ENCODE results near the gene GOSR2.
"Not testable (repeated sequence)": the region's sequence is repeated elsewhere in the genome, so short reads cannot be mapped to it uniquely, and the experiment has no call there.

The GOSR2 gene

DNA sequence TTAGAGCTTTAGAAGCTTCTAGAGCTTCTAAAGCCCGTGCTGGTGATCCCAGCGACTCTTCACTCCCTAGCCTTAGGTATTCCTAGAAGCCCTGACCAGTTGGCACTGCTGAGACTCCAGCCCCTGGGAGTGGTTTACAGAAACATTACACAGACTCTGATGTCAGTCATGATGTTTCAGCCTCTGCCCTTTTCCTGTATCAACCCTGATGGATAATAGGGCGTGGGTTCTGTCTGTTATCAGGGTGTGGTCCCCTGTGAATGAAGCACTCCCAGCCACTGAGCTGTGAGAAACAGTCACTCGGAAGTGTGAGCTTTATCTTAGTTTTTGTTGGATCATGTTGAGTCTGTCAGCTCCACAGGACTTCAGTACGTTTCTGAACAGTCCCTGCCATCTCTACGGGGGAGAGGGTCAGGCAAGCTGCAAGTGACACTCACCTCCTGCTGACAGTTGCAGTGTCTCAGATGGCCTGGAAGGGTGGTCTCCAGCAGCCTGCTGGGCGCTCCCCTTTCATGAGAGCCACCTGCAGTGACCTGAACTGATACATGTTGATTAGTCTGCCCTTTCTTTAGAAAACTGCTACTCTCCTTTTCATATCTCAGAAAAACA, 12.8 kb downstream of the GOSR2 start:
- no peak for ATAC-seq

DNA sequence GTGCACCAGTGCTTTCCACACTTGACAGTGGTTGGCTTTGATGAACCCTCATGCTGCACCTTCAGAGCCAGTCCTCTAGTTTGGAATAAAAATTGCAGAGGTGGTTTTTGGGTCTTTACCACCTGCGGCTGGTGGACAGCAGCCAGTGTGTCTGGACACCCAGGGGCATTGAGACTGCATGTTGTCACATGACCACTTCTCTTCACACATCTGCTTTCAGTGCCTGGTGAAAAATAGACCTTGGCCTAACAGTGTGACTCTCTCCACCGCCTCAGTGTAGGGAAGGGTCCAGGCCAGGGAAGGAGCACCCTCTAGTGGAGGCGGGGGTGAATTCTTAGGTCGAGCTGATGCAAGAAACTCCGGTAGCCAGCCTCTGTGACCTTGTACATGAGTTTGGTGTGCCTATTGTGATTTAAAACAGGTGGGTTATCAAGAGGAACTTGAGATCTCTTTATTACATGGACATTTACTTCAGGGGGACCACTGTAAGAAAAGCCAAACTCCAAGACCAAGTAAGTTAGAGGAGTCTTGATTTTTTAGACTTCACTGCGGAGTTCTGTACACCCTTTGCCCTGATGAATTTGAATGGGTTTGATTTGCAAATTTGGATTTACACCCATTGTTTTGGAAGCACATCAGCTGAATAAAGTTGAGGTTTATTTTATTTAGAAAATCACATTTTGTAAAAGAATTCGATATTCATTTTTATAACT, 17.9 kb downstream of the GOSR2 start:
- peak; percentile 79 to 86 for ATAC-seq

DNA sequence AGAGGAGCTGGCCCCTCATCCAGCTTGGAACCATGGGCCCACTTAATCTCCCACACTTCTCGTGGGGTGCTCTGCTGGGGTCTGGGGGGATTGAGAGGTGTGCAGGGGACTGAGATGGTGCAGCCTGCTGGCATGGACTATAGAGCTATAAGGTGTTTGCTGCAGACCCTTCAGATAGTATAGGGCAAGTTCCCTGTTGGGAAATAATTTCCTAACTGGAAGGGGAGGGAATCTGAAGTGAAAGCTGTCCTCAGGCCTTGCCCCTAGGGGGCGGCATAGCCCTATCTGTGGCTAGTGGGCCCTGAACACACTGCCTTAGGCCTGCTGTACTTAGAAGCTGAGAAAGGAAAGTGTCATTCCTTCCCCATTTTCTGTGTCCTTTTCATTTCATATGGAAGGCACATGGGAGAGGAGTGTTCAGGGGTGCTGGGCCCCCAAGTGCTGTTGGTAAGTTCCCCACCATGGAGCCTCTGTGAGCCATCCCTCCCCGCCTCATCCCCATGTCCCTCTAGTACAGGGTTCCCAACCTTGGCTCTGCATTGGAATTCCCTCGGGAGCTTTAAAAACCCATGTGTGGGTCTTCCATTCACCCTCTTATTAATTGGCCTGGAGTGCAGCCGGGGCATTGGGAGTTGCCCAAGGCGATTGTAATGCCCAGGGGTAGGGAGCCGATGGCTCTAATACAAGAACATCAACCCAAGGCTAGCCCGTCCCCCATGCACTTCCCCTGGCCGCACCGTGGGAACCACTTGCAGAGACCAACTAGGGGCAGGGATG, 19.7 kb downstream of the GOSR2 start:
- ATAC-seq = peak in 1 of 2 donors; percentile 53

DNA sequence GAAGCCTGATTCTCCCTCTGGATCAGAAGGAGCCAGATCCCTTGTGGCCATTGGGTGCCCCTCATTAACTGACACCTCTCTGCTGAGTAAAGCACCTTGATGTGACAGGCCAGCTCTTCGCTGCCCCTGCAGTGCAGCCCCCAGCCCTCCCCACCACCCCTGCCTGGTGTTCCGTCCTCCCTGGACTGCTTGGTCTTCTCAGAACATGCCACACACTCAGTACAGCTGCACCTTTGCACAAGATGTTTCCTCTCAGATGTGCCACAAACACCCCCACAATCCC, 20.2 kb downstream of the GOSR2 start:
- ATAC-seq = no peak

DNA sequence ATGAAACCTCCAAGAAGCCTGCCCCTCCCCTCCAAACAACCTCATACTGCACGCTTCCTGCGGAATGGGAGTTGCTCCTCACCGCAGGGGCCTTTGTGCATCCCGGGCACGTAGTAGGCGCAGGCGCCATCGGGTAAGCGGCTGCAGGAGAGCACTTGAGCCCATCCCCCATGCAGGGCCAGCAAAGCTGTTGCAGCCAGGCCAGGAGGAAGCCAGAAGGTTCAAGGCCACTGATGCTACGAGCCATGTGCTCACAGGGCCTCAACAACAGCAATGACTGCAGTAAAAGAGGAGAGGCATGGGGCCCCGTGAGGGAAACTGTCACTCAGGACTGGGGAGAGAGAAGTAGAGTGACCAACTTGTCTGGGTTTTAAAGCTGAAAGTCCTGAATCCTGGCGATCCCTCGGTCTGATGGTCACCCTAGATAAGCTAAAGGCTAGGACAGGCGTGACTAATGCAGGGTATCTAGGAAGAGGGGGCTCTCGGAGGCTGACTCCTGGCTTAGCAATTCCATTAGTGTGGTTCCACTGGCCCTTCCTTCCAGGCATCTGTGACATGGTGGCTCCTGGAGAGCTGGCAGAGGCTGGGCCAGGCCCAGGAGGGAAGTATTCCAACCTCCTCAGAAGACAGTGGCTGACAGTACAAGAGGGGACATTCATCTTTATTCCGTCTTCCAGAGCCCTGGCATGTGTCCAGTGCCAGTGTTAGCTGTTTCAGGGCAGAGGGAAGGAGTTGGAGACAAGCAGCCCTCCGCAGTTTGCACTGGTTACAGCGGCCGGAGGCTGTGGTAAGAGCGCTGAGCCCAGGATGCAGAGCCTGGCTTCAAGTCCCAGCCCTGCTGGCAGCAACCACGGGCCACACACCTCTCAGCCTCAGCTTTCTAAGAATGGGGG, 20.8 kb downstream of the GOSR2 start:
- ATAC-seq = no peak

DNA sequence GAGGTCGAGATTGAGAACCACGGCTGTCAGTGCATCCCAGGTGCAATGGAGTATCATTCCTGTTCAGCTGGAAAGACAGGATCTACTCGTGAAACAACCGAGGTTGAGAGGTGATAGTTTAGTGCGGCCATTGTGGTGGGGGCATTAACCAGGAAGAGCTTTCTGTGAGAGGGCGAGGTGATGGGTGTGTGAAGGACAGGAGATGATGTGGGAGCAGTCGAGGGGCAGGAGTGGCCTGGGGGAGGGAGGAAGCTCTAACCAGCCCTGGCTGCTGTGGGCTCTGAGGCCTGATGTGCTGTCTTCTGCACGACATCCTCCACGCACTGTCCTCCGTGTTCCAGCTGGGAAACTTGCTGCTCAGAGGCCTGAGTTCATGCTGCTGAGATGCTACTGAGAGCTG, 22.0 kb downstream of the GOSR2 start:
- ATAC-seq = no peak

DNA sequence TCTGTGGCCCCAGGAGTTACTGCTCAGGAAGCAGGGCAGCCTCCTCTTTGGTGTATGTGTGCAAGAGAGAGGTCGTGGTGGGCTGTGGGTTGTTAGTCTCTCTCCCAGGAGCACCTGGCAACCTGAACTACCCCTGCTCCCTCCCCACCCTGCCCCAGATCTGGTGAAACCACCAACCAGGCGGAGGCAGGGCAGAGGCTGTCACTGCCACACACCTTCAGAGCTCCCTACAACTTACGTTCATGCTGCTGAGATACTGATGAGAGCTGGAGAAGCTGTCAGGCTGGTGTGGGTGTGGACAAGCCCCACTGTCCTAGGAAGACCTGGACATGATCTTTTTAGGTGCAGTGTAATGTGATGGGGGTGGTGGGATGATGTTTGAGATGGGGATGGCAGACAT, 24.3 kb downstream of the GOSR2 start:
- ATAC-seq = no peak

DNA sequence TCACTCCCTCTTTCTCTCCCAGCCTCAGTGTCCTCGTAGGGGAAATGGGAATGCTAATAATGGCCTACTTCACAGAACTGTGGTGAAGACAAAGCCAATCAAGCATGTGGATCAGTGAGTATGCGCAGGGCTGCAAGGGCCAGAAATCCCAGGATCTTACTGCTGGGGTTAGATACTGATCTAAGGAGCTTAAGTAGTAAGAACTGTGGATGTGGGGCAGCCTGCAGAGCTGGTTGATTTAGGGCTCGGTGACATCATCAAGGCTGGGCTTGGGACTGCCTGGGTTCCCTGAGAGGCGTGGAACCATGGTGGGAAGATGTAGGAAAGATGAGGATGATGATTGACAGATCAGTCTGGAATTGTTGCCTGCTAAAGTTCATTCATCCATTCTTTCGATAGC, 25.6 kb downstream of the GOSR2 start:
- no peak for ATAC-seq

DNA sequence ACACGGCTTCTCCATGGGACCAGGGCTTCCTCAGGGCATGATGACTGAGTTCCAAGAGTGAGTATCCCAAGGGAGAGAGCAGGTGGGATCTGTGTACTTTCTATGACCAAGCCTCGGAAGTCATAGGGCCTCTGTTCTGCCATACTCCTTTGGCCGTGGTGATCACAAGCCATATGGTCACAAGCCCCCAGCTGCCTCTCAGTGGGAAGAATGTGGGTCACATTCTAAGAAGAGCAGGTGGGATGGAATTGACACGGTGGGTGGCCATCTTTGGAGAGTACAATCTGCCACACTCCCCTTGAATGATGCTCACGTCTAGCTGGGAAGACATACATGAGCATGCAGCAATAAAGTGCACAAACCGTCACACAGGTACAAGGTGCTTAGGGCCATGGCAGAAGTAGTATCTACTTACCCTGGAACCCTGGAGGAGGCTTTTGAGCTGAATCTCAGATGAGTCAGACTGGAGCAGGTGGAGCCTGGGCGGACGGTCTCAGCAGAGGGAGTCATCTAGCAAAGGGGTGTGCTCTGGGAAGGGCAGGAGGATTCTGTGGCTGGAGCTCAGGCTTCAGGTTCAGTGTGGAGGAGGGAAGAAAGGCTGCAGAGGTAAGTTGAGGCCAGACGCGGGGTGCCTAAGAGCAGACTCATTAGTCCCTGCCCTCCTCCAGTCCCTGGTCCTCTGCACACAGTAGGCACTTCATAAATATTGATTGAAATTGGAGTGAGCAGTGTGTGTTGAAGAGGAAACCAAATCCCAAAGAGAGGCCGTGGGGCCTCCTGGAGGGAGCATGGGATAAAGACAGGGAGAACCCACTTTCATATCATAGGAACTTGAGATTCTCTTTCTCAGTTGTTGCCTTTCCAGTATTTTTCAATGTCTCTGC, 26.6 kb downstream of the GOSR2 start:
- no peak for ATAC-seq

DNA sequence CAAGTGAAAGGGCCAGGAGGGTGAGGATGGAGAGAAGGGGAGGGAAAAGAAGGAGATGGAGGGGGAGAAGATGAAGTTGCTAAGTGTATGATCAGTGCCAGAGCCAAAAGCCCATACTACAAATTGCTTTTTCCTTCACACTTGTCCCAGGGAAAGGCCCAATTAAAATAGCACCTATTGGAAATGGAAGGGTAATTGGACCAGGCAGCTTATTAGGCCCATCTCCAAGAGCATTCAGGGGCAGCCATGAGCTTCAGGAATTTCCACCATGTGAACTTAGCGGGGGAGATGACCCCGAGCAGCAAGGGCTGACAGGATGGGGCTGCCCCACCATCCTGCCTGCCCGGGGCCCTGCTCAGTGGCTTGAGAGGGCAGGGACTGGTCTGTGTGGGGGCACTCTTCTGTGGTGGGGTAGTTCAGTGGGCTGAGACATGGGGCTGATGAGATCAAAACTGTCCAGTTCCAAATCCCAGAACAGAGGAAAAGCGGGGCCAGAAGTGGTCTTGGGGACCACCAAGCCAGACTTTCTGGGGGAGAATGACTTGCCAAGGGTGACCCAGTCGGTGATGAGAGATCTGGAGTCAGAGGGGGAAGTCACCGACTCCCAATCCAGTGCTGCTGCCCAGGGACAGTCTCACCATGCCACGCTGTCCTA, 27.5 kb downstream of the GOSR2 start:
- ATAC-seq = no peak

DNA sequence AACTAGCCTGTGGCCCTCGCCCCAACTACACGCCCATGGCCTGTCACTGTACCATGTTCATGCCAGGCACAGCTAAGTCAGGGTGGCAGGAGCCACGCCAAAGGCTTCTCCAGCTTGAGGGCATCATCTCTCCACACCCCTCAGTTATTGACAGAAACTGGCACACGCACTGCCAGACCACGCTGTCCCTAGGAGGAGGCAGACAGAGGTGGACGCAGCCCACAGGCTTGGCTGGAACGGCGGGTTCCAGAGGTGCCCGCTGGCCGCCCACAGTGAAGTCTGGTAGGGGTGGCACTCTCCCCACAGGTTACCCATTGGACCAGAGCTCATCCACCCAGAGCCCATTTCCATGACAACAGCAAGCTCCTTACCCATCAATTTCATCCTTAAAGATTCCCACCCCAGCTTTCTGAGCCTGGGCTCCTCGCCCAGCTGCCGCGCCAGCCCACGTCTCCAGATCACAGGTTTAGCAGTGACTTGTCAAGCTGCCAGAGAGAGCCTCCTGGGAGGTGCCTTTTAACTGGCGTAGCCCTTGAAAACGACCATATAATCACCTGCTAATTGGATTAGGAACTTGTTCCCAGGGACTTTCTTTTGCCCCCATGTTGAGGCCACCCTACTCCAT, 28.1 kb downstream of the GOSR2 start:
- no peak for ATAC-seq

DNA sequence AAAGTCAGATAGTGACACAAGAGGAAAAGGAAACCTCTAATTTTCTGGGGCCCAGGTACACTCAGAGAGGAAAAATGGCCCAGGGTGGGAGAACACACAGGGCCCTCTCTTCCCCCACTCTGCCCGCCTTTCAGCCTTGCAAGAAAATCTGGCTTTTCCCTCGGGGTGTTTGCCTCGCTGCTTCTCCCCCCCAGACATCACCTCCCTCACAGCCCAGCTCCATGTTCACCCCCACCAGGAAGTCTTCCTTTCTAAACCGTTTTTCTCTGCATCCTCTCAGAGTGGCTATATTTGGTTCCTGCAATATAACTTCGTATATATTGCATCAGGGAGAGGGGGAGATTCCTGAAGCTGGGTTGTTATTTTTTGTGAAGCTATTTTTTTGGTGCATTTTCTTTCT, 28.7 kb downstream of the GOSR2 start:
- ATAC-seq = no peak

DNA sequence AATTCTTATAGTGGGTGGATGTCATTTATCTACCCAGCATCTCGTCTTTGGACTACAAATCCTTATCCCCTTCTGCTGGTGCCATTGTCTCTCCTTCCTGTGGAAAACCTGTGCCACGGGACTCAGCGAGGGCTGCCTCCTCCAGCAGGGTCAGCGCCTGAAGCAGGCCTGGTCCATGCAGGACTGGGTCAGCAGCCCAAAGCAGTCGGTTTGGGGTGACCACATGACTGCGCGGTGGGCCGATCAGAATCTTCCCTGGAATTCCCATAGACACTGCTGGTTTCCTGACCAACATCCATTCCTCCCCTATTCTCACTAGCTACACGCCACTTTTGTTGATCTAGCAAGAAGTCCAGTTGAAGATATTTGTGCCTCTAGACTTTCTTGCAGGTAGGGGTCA, 29.2 kb downstream of the GOSR2 start:
- ATAC-seq = no peak

DNA sequence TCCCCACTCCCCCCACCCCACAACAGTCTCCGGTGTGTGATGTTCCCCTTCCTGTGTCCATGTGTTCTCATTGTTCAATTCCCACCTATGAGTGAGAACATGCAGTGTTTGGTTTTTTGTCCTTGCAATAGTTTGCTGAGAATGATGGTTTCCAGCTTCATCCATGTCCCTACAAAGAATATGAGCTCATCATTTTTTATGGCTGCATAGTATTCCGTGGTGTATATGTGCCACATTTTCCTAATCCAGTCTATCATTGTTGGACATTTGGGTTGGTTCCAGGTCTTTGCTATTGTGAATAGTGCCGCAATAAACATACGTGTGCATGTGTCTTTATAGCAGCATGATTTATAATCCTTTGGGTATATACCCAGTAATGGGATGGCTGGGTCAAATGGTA, 30.2 kb downstream of the GOSR2 start:
- not testable (repeated sequence) for ATAC-seq

DNA sequence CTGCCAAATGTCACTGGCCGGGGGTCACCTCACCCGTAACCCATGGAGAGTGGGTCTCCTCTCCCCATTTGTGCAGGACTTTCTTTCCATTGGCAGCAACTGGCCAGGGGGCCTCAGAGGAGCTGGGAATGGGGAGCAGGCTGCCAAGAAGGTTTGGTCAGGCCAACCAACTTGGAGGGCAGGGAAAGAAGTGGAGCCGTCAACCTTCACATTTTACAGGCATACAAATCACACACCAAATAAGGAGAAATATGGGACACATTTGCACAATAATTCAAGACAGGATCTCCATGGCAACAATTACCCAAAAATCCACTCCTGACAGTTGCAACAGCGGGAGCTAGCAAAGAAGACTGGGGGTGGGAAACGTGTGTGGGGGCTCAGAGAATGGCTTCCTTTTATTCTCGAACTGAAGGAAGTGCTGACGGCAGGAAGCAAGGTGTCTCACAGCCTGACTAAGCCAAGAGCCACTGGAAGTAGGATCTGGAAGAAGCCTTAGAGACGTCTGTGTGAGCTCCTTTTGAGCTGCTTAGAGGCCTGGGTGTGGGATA, 35.2 kb downstream of the GOSR2 start:
- ATAC-seq = no peak

DNA sequence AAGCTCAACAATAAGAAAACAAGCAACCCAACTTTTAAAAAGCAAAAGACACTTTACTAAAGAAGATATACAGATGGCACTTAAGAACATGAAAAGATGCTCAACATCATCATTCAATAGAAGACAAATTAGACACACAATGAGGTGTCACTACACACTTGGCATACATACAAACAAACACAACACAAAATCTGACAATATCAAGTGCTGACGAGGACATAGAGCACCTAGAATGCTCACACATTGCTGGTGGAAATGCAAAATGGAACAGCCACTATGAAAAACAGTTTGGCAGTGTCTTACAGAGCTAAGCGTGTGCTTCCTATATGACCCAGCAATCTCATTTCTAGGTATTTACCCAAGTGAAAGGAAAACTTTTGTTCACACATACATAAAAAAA, 37.2 kb downstream of the GOSR2 start:
- ATAC-seq = no peak

DNA sequence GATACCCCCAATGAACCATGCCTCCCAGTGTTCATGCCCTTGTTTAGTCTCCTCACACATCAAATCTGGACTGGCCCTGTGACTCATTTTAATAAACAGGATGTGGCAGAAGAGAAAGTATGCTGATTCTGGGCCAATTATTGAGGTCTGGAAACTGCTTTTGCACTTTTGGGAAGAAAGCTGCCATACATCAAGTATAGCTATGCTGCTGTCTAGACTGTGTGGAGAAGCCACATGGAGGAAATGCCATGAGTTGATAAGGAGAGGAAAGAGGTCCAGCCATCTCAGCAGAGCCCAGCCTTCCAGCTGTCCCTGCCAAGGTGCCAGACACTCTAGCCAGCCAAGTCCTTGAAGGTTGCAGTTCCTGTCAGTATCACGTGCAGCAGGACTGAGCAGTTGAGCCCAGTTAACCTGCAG, 39.4 kb downstream of the GOSR2 start:
- ATAC-seq = no peak

DNA sequence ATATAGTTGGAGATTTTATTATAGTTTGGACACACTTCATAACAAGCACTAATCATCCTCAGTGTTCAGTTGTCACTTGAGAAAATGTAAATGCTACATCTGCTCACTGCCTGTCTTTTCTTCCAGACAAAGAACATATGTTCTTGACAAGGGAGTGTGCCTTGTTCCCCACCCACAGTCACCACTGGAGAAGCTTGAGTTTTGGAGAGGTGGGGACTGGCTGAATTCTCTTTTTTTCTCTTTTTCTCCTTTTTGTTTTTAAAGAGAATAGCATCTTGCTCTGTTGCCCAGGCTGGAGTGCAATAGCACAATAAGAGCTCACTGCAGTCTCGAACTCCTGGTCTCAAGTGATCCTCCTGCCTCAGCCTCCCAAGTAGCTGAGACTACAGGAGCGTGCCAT, 40.6 kb downstream of the GOSR2 start:
- no peak for ATAC-seq

DNA sequence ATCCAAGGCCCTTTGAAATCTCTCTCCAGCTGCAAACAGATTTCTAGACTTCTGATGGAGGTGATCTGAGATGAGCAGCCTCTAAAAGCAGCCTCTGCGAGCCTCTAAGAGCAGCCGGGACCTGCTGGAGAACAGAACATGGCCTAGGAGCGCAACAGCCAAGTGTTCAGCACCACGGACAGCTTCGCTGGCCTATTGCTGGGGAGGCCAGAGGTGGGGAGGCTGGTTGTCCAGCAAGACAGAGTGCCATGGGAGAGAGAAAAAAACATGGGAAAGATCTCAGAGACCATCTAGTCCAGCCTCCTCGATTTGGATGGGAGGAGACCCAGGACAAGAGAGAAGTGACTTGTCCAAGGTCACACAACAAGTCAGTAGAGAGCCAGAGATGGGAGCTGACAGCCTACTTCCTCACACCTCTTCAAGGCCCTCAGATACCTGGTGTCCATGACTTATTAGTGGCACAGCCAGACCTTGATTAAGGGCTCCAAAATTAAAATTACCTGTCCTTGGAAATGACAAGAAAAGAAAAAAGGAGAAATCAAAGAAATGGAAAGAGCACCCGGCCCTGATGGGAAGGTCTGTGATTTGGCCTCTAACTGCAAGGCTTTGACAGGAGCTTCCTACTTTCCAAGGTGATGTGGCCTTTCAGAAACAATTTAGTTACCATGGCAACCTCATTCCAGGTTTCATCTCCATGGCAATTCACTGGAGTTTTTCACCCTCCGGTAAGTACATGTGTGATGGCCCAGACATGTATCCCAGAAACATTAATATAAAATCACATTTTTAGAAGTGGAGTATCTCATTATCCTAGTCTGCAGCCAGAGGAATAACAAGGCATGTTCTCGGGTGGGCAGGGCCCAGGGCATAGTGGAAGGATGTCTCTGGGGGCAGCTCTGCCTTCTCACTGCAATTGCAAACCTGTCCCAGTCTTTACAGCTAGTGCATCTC, 41.6 kb downstream of the GOSR2 start:
- no peak for ATAC-seq

All from activated CD4-positive, CD25-positive, alpha-beta regulatory T cell treated with anti-CD3 and anti-CD28 coated beads, Interleukin-2, amount 50 U/mL, for 24 hours (primary cell).